DMS 273 (cell line): Measurements from ENCODE around the gene INPP5D.

Experiments used
- DNase-seq: peaks from one replicate; lab custom pipeline; 2025; ENCODE audit not compliant: unreplicated experiment; lab: John Stamatoyannopoulos, UW

INPP5D gene

GRCh38 chr2:233204286-233204936 is 144.3 kb downstream of the INPP5D start:
- DNase-seq: no peak

- no peak for DNase-seq
Observed at GRCh38 chr2:233208382-233209116, 148.4 kb downstream of the INPP5D start.

GRCh38 chr2:233209117-233209532 is 149.0 kb downstream of the INPP5D start:
- DNase-seq: no peak

- no peak for DNase-seq
Observed at GRCh38 chr2:233209533-233210171, 149.5 kb downstream of the INPP5D start.

GRCh38 chr2:233210281-233210680 is 150.1 kb downstream of the INPP5D start:
- no peak for DNase-seq

- DNase-seq: peak; percentile 80
Observed at GRCh38 chr2:233210843-233211547, 150.9 kb downstream of the INPP5D start.

GRCh38 chr2:233211548-233211895 is 151.4 kb downstream of the INPP5D start:
- no peak for DNase-seq

GRCh38 chr2:233213011-233213410 is 152.9 kb downstream of the INPP5D start:
- no peak for DNase-seq

GRCh38 chr2:233213975-233214374 is 153.8 kb downstream of the INPP5D start:
- DNase-seq: no peak

- DNase-seq: peak; percentile 46
Observed at GRCh38 chr2:233217892-233218377, 157.8 kb downstream of the INPP5D start.

GRCh38 chr2:233218836-233219235 is 158.7 kb downstream of the INPP5D start:
- DNase-seq: no peak

- DNase-seq: no peak
Observed at GRCh38 chr2:233219848-233220247, 159.7 kb downstream of the INPP5D start.

- no peak for DNase-seq
Observed at GRCh38 chr2:233221378-233222063, 161.4 kb downstream of the INPP5D start.

GRCh38 chr2:233223059-233223894 is 163.1 kb downstream of the INPP5D start:
- DNase-seq: no peak

GRCh38 chr2:233225230-233226068 is 165.3 kb downstream of the INPP5D start:
- no peak for DNase-seq

GRCh38 chr2:233226511-233227031 is 166.4 kb downstream of the INPP5D start:
- no peak for DNase-seq

GRCh38 chr2:233227346-233227978 is 167.3 kb downstream of the INPP5D start:
- DNase-seq: no peak

GRCh38 chr2:233228376-233228775 is 168.2 kb downstream of the INPP5D start:
- no peak for DNase-seq
